Measurements from ENCODE around the gene PSMD11.

DNA sequence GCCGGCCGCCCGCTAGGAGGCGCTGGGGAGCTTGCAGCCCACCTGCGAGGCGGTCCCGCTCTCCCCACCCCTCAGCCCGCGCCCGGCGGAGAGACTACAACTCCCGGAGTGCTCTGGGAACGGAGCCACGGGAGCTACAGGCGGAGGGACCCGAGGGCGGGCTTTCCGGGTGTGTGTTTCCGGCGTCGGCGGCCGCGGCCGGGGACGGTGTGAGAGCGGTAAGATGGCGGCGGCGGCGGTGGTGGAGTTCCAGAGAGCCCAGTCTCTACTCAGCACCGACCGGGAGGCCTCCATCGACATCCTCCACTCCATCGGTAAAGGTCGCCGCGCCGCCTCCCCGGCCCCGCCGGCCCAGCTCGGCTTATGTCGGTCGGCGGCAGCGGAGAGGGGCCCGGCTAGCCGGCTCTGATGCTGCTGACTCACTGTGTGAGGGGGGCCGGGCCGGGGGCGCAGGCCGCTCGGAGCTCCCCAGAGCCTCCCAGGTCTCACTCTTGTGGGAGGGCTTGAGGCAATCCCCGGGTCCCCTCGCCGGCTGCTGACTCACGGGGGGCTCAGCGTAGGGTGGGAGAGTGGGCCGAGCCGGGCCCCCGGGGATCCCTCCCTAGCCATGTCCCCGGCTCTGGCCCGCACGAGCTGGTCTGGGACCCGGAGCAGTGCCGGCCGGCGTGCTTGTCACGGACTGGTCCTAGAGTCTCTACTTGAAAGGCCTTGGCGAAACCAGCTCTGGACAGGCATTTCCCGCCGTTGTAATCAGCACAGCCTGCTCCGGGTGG is at the start of gene PSMD11:
- TF ChIP-seq CTCF (IDR thresholded peaks at IDR 0.05) (peak in 3 of 7 experiments; percentile 78 to 89 (median 80)), POLR2A (IDR thresholded peaks at IDR 0.05) (no peak)
